ENCODE data around the gene LRP1B.

DNA sequence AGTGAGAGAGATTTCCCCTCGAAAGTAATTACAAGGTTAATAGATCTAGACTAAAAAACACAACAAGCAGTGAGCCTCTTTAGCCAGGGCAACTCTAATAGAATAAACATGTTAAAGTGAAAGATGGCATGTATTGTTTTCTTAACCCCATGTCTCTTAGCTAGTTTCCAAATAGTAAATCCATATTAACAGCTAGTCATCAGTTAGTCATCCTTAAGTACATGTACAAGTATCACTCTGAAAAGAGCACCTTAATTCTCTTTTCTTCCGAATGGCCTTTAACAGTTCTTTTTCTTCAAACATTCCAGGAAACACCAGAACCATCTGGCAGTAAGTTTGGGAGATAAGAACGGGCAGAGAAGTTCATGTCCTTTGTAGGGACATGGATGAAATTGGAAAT, 1480.0 kb downstream of the LRP1B start:
- TF ChIP-seq, protein P1, sequence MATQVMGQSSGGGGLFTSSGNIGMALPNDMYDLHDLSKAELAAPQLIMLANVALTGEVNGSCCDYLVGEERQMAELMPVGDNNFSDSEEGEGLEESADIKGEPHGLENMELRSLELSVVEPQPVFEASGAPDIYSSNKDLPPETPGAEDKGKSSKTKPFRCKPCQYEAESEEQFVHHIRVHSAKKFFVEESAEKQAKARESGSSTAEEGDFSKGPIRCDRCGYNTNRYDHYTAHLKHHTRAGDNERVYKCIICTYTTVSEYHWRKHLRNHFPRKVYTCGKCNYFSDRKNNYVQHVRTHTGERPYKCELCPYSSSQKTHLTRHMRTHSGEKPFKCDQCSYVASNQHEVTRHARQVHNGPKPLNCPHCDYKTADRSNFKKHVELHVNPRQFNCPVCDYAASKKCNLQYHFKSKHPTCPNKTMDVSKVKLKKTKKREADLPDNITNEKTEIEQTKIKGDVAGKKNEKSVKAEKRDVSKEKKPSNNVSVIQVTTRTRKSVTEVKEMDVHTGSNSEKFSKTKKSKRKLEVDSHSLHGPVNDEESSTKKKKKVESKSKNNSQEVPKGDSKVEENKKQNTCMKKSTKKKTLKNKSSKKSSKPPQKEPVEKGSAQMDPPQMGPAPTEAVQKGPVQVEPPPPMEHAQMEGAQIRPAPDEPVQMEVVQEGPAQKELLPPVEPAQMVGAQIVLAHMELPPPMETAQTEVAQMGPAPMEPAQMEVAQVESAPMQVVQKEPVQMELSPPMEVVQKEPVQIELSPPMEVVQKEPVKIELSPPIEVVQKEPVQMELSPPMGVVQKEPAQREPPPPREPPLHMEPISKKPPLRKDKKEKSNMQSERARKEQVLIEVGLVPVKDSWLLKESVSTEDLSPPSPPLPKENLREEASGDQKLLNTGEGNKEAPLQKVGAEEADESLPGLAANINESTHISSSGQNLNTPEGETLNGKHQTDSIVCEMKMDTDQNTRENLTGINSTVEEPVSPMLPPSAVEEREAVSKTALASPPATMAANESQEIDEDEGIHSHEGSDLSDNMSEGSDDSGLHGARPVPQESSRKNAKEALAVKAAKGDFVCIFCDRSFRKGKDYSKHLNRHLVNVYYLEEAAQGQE (IDR thresholded peaks at IDR 0.05; ENCODE audit: insufficient read depth in 1 of 2, low read depth in 2 of 2, low read length in 2 of 2) = no peak
- TF ChIP-seq TAF1 (IDR thresholded peaks at IDR 0.05; ENCODE audit: borderline replicate concordance, insufficient read depth, low read length) = no peak
- no peak for TF ChIP-seq POLR2AphosphoS5 (IDR thresholded peaks at IDR 0.05; ENCODE audit: low read depth, low read length)
- no peak for TF ChIP-seq FOXP2 (optimal IDR thresholded peaks at IDR 0.05; ENCODE audit: borderline replicate concordance, extremely low read depth, extremely low read length, insufficient read depth)
- no peak for TF ChIP-seq SIN3A (IDR thresholded peaks at IDR 0.05; ENCODE audit: borderline replicate concordance, insufficient read depth, low read length)

Measured in PFSK-1 (cell line).